LHCN-M2 (cell line): ENCODE data around the gene LBH. TPM values are rescaled to one million over a fixed set of nuclear protein-coding genes. Genes with fewer than 3 reads are reported as not detected.

ENCODE experiments used
- DNase-seq: peaks from one replicate; pipeline ENCODE4 v3.0.0-alpha.2; 2012; ENCODE audit warnings: low read depth
- total RNA-seq: library from RNA; depleted of rRNA; stranded (reverse); fragments of >200 nt; gene quantifications from 2 replicates; pipeline ENCODE4 v1.2.3, GENCODE V29; 2014; rRNA removed

The LBH gene
- total RNA-seq, 1 experiment from 2014 or later: 71.0 TPM

- no peak for DNase-seq
Measured at GRCh38 chr2:30300456-30301221, 69.3 kb downstream of the LBH start.

GRCh38 chr2:30301551-30301950 lies 70.2 kb downstream of the LBH start:
- DNase-seq: no peak

- no peak for DNase-seq
Measured at GRCh38 chr2:30302566-30302965, 71.2 kb downstream of the LBH start.

GRCh38 chr2:30303095-30303494 lies 71.8 kb downstream of the LBH start:
- DNase-seq: no peak

- peak; percentile 65 for DNase-seq
Measured at GRCh38 chr2:30305235-30305634, 73.9 kb downstream of the LBH start.

- peak; percentile 34 for DNase-seq
Measured at GRCh38 chr2:30306522-30306921, 75.2 kb downstream of the LBH start.

GRCh38 chr2:30308280-30308679 lies 76.9 kb downstream of the LBH start:
- no peak for DNase-seq

Other genes with a start within 250 kb of the LBH start
- gene YPEL5, start 84.5 kb upstream of the LBH start, total RNA-seq: 39.6 and 41.9 TPM in 2 replicates
- 24.9 and 27.3 TPM in 2 replicates for gene LCLAT1, start 215.7 kb downstream of the LBH start, total RNA-seq